NCI-H526 treated with DMSO at 0.1 percent for 48 hours (cell line): ENCODE data around the gene BCL6B.
A peak's percentile ranks its signal among the peaks of the same experiment; 100 is the strongest.
"Not testable (repeated sequence)": the region's sequence is repeated elsewhere in the genome, so short reads cannot be mapped to it uniquely, and the experiment has no call there.

Experiments used
- DNase-seq: peaks from one replicate; lab custom pipeline; 2025; lab: John Stamatoyannopoulos, UW

BCL6B gene

DNA sequence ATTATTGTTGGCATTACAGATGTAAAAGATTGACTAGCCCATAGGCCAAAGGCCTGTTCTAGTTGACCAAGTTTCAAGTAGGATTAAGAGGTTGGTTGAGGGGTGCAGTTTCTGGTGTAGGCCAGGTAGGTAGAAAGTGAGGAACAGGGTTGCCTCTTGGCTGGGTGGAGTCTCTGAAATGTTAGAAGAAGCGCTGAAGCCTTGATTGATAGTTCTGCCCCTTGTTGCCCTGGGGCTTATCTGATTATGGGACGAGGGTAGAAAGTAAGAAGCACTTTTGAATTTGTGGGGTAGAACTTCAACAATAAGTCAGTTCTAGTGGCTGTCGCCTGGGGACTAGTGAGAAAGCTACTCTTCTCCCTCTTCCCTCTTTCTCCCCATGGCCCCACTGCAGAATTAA is 6.2 kb downstream of the BCL6B start:
- DNase-seq = no peak

GRCh38 chr17:7029659-7030058 is 6.8 kb downstream of the BCL6B start:
- no peak for DNase-seq

- no peak for DNase-seq
Measured at GRCh38 chr17:7034955-7035590, 12.2 kb downstream of the BCL6B start.

GRCh38 chr17:7035591-7036368 is 12.9 kb downstream of the BCL6B start, which contains the start of gene SLC16A13:
Gene SLC16A13 (plus strand): TSS chr17:7036015. CDS start chr17:7036383, 368 bp downstream.
- DNase-seq = peak; percentile 63

GRCh38 chr17:7038025-7038862 is 15.4 kb downstream of the BCL6B start:
- no peak for DNase-seq

- no peak for DNase-seq
Measured at GRCh38 chr17:7039832-7040231, 17.0 kb downstream of the BCL6B start.

GRCh38 chr17:7041607-7042500 is 19.0 kb downstream of the BCL6B start:
- no peak for DNase-seq

- DNase-seq = no peak
Measured at GRCh38 chr17:7042501-7043181, 19.8 kb downstream of the BCL6B start.

DNA sequence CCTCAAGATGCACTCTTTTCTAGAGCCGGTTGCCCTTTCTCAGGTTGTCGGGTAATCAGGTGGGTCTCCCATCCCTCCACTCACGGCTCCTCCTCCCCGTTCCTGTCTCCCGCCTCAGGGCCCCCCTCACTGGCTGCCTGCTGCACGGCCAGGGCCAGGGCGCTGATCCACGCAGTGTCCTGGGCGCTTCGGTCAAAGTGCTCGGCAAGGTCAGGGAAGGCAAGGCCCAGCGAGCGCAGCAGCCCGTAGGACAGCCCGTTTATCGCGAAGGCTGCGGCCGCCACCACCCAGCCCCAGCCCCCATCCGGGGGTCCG is 20.3 kb downstream of the BCL6B start:
- DNase-seq = no peak

DNA sequence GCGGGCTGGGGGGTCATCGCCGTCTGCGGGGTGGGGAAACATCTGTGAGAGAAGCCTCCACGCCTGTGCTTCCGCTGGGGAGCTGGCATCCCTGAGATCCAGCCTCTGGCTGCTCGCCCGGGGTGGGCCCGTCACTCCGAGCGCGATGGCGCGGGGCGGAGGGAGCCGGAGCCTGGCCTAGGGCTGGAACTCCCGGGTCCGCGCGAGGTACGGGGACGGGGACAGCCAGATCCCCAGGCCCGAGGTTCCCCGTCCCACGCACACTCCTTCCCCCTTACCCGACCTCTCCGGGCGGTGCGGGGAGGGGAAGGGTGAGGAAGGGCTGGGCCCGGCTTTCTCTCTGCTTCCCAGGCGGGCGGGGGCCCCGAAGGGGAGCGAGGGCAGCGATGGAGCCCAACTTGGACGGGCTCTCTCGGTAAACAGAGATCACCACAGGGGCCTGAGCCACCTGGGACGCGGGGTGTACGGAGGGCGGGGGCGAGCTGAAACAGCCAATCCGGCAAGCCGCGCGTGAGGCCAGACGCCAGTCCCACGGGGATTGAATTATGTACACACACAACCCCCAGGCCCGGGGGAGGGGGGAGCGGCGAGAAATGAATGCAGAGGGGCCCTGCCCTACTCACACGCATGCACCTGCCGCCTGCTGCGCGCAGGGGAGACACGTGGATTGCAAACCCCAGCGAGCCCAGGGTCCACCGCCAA is 20.8 kb downstream of the BCL6B start, which contains the start of gene SLC16A11:
Gene SLC16A11, minus strand, starts transcription at position 596 of the 702 bp plus-strand sequence. Its CDS starts 579 bp downstream, at position 17.
- DNase-seq = peak; percentile 78

GRCh38 chr17:7045492-7046126 is 22.8 kb downstream of the BCL6B start:
- DNase-seq = peak; percentile 77

- DNase-seq = peak; percentile 77
Measured at GRCh38 chr17:7046127-7046724, 23.4 kb downstream of the BCL6B start.

- DNase-seq = not testable (repeated sequence)
Measured at GRCh38 chr17:7046725-7047397, 24.0 kb downstream of the BCL6B start.

GRCh38 chr17:7047566-7047965 is 24.7 kb downstream of the BCL6B start:
- no peak for DNase-seq

DNA sequence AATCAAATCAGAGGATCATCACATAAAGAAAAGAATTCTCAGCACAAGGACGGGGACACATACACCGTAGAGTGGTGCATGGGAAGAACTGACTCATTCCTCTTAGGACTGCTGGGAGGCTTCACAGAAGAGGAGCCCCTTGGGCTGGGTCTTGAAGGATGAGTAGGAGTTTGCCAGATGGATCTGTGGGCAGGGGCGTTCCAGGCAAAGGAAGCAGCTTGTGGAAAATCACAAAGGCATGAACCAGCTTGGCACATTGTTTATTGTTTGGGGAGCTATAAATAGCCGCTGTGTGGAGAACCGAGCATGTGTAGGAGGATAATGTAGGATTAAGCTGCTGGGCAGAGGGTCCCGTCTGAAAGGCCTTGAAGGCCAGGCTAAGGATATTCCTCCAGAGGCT is 26.1 kb downstream of the BCL6B start:
- DNase-seq = no peak

- DNase-seq = not testable (repeated sequence)
Measured at GRCh38 chr17:7050583-7050982, 27.7 kb downstream of the BCL6B start.

DNA sequence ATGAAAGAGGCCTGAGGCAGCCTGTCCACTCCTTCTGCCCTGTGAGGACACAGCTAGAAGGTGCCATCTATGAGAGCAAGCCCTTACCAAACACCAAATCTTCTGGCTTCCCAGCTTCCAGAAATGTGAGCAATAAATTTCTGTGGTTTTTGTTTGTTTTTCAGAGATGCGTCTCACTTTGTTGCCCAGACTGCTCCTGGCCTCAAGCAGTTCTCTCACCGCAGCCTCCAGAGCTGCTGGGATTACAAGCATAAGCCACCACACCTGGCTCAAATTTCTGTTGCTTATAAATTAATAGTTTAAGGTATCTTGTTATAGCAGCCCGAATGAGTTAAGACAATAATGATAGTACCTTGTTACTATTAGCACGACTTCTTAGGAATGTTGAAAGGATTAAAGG is 33.5 kb downstream of the BCL6B start:
- no peak for DNase-seq

- DNase-seq = no peak
Measured at GRCh38 chr17:7058831-7059447, 36.1 kb downstream of the BCL6B start.
